Measurements from ENCODE around the gene CNTNAP2.

CNTNAP2 gene

GRCh38 chr7:146690987-146691386 lies 574.4 kb downstream of the CNTNAP2 start:
- no peak for DNase-seq (ENCODE audit: low spot score)

GRCh38 chr7:146698995-146699610 lies 582.5 kb downstream of the CNTNAP2 start:
- DNase-seq (ENCODE audit: low spot score), result no peak

GRCh38 chr7:146700015-146700560 lies 583.5 kb downstream of the CNTNAP2 start:
- no peak for DNase-seq (ENCODE audit: low spot score)

- no peak for DNase-seq (ENCODE audit: low spot score)
These were observed 584.6 kb downstream of the CNTNAP2 start for GRCh38 chr7:146701166-146701565.

GRCh38 chr7:146702898-146703297 lies 586.3 kb downstream of the CNTNAP2 start:
- no peak for DNase-seq (ENCODE audit: low spot score)

- no peak for DNase-seq (ENCODE audit: low spot score)
These were observed 592.9 kb downstream of the CNTNAP2 start for GRCh38 chr7:146709451-146710027.

GRCh38 chr7:146713205-146713604 lies 596.6 kb downstream of the CNTNAP2 start:
- DNase-seq (ENCODE audit: low spot score), result no peak

GRCh38 chr7:146713934-146714333 lies 597.3 kb downstream of the CNTNAP2 start:
- no peak for DNase-seq (ENCODE audit: low spot score)

GRCh38 chr7:146720195-146720594 lies 603.6 kb downstream of the CNTNAP2 start:
- DNase-seq (ENCODE audit: low spot score), result no peak

- no peak for DNase-seq (ENCODE audit: low spot score)
These were observed 606.4 kb downstream of the CNTNAP2 start for GRCh38 chr7:146722986-146723385.

GRCh38 chr7:146725520-146725919 lies 608.9 kb downstream of the CNTNAP2 start:
- DNase-seq (ENCODE audit: low spot score), result no peak

GRCh38 chr7:146728141-146728540 lies 611.5 kb downstream of the CNTNAP2 start:
- DNase-seq (ENCODE audit: low spot score), result no peak

GRCh38 chr7:146728611-146729010 lies 612.0 kb downstream of the CNTNAP2 start:
- no peak for DNase-seq (ENCODE audit: low spot score)

GRCh38 chr7:146731185-146731584 lies 614.6 kb downstream of the CNTNAP2 start:
- no peak for DNase-seq (ENCODE audit: low spot score)

GRCh38 chr7:146735992-146736391 lies 619.4 kb downstream of the CNTNAP2 start:
- no peak for DNase-seq (ENCODE audit: low spot score)

- DNase-seq (ENCODE audit: low spot score), result no peak
These were observed 620.0 kb downstream of the CNTNAP2 start for GRCh38 chr7:146736446-146737190.

GRCh38 chr7:146740039-146740438 lies 623.4 kb downstream of the CNTNAP2 start:
- no peak for DNase-seq (ENCODE audit: low spot score)

- DNase-seq (ENCODE audit: low spot score), result no peak
These were observed 625.3 kb downstream of the CNTNAP2 start for GRCh38 chr7:146741911-146742310.

- no peak for DNase-seq (ENCODE audit: low spot score)
These were observed 637.8 kb downstream of the CNTNAP2 start for GRCh38 chr7:146754385-146754784.

- DNase-seq (ENCODE audit: low spot score), result no peak
These were observed 639.0 kb downstream of the CNTNAP2 start for GRCh38 chr7:146755585-146755984.

GRCh38 chr7:146764458-146764857 lies 647.9 kb downstream of the CNTNAP2 start:
- DNase-seq (ENCODE audit: low spot score), result no peak

GRCh38 chr7:146768957-146769356 lies 652.4 kb downstream of the CNTNAP2 start:
- DNase-seq (ENCODE audit: low spot score), result no peak

- DNase-seq (ENCODE audit: low spot score), result no peak
These were observed 656.0 kb downstream of the CNTNAP2 start for GRCh38 chr7:146772601-146773000.
